GM12878 (cell line): Measurements from ENCODE around the gene EFTUD2. TPM values are rescaled to one million over a fixed set of nuclear protein-coding genes. Genes with fewer than 3 reads are reported as not detected.

ENCODE experiments used
- ATAC-seq: fragments of 200-7000 bp; cut with Tn5 transposase; 3 replicates; pipeline ENCODE4 v1.9.1; 2020; ENCODE audit warnings: mild to moderate bottlenecking, moderate library complexity
- BruUV-seq: library from RNA; stranded (reverse); fragments of 400-500 nt; replicated peaks from 2 replicates; lab custom pipeline; 2021; lab: Mats Ljungman, UMichigan
- CTCF ChIA-PET: fragments of 300-600 bp; sonication (Branson Sonifier 250); formaldehyde crosslinking; extraction: SDS; loops from one replicate; lab custom pipeline; 2021; ENCODE audit warnings: inconsistent platforms; lab: Yijun Ruan, JAX
- POLR2A ChIA-PET: fragments of 350-600 bp; formaldehyde crosslinking; extraction: SDS; loops from one replicate; lab custom pipeline; 2021; ENCODE audit warnings: inconsistent platforms; lab: Charles Lee
- RAD21 ChIA-PET: fragments of 300-600 bp; sonication (Branson Sonifier 250); formaldehyde crosslinking; loops from one replicate; lab custom pipeline; 2023; ENCODE audit warnings: antibody characterized with exemption; ENCODE audit not compliant: unreplicated experiment; lab: Charles Lee
- SMC1A ChIA-PET: fragments of 300-600 bp; sonication (Branson Sonifier 250); formaldehyde crosslinking; loops from one replicate; lab custom pipeline; 2023; ENCODE audit not compliant: unreplicated experiment, uncharacterized antibody; lab: Charles Lee
- DNase-seq: peaks from one replicate; pipeline ENCODE4 v3.0.0-alpha.2; 2011; ENCODE audit warnings: low read depth, low spot score
- FAIRE-seq: peaks from 3 replicates; lab custom pipeline; 2011; peaks lifted over from hg19 to GRCh38; lab: Jason Lieb, UNC
- H2AFZ ChIP-seq: 2 replicates; pipeline ENCODE4 v1.6.0; 2011; ENCODE audit warnings: low read depth, low read length, control low read depth; ENCODE audit not compliant: control insufficient read depth
- H3K27ac ChIP-seq: 2 replicates; pipeline ENCODE4 v1.5.1; 2011; ENCODE audit warnings: control low read depth; ENCODE audit not compliant: control insufficient read depth, insufficient read depth
- H3K27me3 ChIP-seq, 2 experiments: replicated peaks in 1 of 2; 2 replicates each; pipeline versions ENCODE4 v1.6.0 to v1.6.1; 2011; ENCODE audit warnings: low read length in 1 of 2; ENCODE audit not compliant: control insufficient read depth in 2 of 2, insufficient read depth in 2 of 2
- H3K36me3 ChIP-seq, 2 experiments: 2 replicates each; pipeline ENCODE4 v1.5.1; 2011; ENCODE audit warnings: low read length in 1 of 2; ENCODE audit not compliant: control insufficient read depth in 2 of 2, insufficient read depth in 2 of 2
- H3K4me1 ChIP-seq: 2 replicates; pipeline ENCODE4 v1.6.1; 2011; ENCODE audit warnings: mild to moderate bottlenecking, low read length, moderate library complexity, mixed read lengths; ENCODE audit not compliant: control insufficient read depth, insufficient read depth
- H3K4me2 ChIP-seq: 2 replicates; pipeline ENCODE4 v1.6.0; 2011; ENCODE audit warnings: control low read depth; ENCODE audit not compliant: control insufficient read depth, insufficient read depth
- H3K4me3 ChIP-seq: fragments of 200-600 bp; sonication (generic); 2 replicates; pipeline ENCODE4 v1.5.1; 2016
- H3K79me2 ChIP-seq: 2 replicates; pipeline ENCODE4 v1.6.0; 2011; ENCODE audit warnings: low read length; ENCODE audit not compliant: control insufficient read depth, insufficient read depth
- H3K9ac ChIP-seq: 2 replicates; pipeline ENCODE4 v1.8.0; 2011; ENCODE audit warnings: low read length, control low read depth, mixed read lengths; ENCODE audit not compliant: control insufficient read depth, insufficient read depth
- H3K9me3 ChIP-seq: replicated peaks from 3 replicates; pipeline ENCODE4 v1.5.1; 2011; ENCODE audit warnings: mild to moderate bottlenecking, low read length; ENCODE audit not compliant: control insufficient read depth, insufficient read depth
- H4K20me1 ChIP-seq: 2 replicates; pipeline ENCODE4 v1.6.0; 2011; ENCODE audit not compliant: control insufficient read depth, insufficient read depth
- MYC ChIP-seq: IDR thresholded peaks from 2 replicates; pipeline ENCODE4 v1.6.1; 2011; ENCODE audit warnings: mild to moderate bottlenecking, low read length, moderate library complexity, inconsistent platforms; ENCODE audit not compliant: insufficient read depth, insufficient replicate concordance, insufficient read length, severe bottlenecking
- RAD21 ChIP-seq: IDR thresholded peaks from 2 replicates; pipeline ENCODE4 v1.6.1; 2011; ENCODE audit warnings: mild to moderate bottlenecking, low read depth, low read length, moderate library complexity; ENCODE audit not compliant: insufficient read depth
- SIX5 ChIP-seq: IDR thresholded peaks from 2 replicates; pipeline ENCODE4 v1.6.1; 2011; ENCODE audit warnings: mild to moderate bottlenecking, low read depth, low read length, moderate library complexity; ENCODE audit not compliant: severe bottlenecking
- SMAD1 ChIP-seq: fragments of 450-650 bp; IDR thresholded peaks from 2 replicates; pipeline ENCODE4 v1.6.1; 2018; ENCODE audit warnings: mild to moderate bottlenecking, low read depth; ENCODE audit not compliant: partially characterized antibody
- WGBS: methylation state at CpG from one replicate; pipeline ENCODE4 v1.1.6; 2016; ENCODE audit warnings: low lambda C conversion rate; ENCODE audit not compliant: insufficient replicate concordance, insufficient coverage; ENCODE audit errors: missing lambda C conversion rate; 5-methylcytosine and 5-hydroxymethylcytosine counted together
- in situ Hi-C: fragments of 300-500 bp; cut with MboI; formaldehyde crosslinking; loops from 9 replicates; pipeline ENCODE4 v1.14.3; 2018; ENCODE audit warnings: mixed read lengths
- intact Hi-C: fragments of 100-400 bp; cut with micrococcal nuclease; formaldehyde crosslinking; loops from one replicate; pipeline ENCODE4 v1.14.2; 2022; ENCODE audit not compliant: unreplicated experiment
- polyA plus RNA-seq, 11 experiments: library from polyadenylated mRNA; depleted of rRNA in 4 of 11; unstranded in 6 of 11; stranded (reverse) in 5 of 11; fragments of >200 nt; fragmentation: Nextera tagmentation in 4 of 11; fragmentation: Illumina TruSeq in 1 of 11; extraction: Ambion mirVana in 4 of 11; extraction: Trizol in 1 of 11; gene quantifications; 1 replicate in 1 of 11; 2 replicates in 10 of 11; pipeline versions ENCODE4 v1.2.1 to v1.2.3, GENCODE V29; 2011 to 2016; ENCODE audit warnings: inconsistent platforms in 2 of 11, missing spikeins in 2 of 11, low read depth in 1 of 11
- total RNA-seq, 4 experiments: library from RNA; depleted of rRNA in 3 of 4; stranded (reverse); fragments of >200 nt in 3 of 4; fragmentation: Illumina TruSeq in 1 of 4; extraction: Trizol in 1 of 4; gene quantifications; 2 replicates each; pipeline versions ENCODE4 v1.2.1 to v1.2.3, GENCODE V29; 2013 to 2021
- TF ChIP-seq, protein P1 (sequence below): fragments of 450-650 bp; IDR thresholded peaks from 2 replicates; pipeline ENCODE4 v1.6.1; 2016; ENCODE audit warnings: mild to moderate bottlenecking
- TF ChIP-seq, protein P2 (sequence below): fragments of 450-650 bp; IDR thresholded peaks from 2 replicates; pipeline ENCODE4 v1.6.1; 2017; ENCODE audit warnings: mild to moderate bottlenecking

EFTUD2 gene
- total and polyA plus RNA-seq, 10 of the 15 experiments (the other 5 are each of a cell fraction or from before 2014, with no cell fraction given): 33.0 to 198 (median 126) TPM

GRCh38 chr17:44935116-44935515 lies 35.9 kb upstream of the EFTUD2 start:
- no peaks in the 10 kb centered on the region for H3K27me3 ChIP-seq
- TF ChIP-seq, protein P1, sequence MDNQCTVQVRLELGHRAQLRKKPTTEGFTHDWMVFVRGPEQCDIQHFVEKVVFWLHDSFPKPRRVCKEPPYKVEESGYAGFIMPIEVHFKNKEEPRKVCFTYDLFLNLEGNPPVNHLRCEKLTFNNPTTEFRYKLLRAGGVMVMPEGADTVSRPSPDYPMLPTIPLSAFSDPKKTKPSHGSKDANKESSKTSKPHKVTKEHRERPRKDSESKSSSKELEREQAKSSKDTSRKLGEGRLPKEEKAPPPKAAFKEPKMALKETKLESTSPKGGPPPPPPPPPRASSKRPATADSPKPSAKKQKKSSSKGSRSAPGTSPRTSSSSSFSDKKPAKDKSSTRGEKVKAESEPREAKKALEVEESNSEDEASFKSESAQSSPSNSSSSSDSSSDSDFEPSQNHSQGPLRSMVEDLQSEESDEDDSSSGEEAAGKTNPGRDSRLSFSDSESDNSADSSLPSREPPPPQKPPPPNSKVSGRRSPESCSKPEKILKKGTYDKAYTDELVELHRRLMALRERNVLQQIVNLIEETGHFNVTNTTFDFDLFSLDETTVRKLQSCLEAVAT: no peak
- TF ChIP-seq, protein P2, sequence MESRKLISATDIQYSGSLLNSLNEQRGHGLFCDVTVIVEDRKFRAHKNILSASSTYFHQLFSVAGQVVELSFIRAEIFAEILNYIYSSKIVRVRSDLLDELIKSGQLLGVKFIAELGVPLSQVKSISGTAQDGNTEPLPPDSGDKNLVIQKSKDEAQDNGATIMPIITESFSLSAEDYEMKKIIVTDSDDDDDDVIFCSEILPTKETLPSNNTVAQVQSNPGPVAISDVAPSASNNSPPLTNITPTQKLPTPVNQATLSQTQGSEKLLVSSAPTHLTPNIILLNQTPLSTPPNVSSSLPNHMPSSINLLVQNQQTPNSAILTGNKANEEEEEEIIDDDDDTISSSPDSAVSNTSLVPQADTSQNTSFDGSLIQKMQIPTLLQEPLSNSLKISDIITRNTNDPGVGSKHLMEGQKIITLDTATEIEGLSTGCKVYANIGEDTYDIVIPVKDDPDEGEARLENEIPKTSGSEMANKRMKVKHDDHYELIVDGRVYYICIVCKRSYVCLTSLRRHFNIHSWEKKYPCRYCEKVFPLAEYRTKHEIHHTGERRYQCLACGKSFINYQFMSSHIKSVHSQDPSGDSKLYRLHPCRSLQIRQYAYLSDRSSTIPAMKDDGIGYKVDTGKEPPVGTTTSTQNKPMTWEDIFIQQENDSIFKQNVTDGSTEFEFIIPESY: no peak
- TF ChIP-seq SMAD1: no peak
- TF ChIP-seq MYC: no peak
- TF ChIP-seq RAD21: no peak
- no peak for TF ChIP-seq SIX5
- peaks cover 10% of the 10 kb centered on the region for H3K79me2 ChIP-seq
- H3K4me3 ChIP-seq: no peak overlapping the region
- ChIA-PET CTCF (no interaction called here), POLR2A (no interaction called here), RAD21 (no interaction called here), SMC1A (no interaction called here)
- WGBS: 97% methylated on average over 7 of the region's 9 CpGs
- FAIRE-seq (no peak), ATAC-seq (no peak), DNase-seq (no peak)
- no peak overlapping the region for H3K9ac ChIP-seq
- H3K27ac ChIP-seq: no peak overlapping the region
- no TSS peak for BruUV-seq
- no peaks in the 10 kb centered on the region for H3K4me1 ChIP-seq
- H3K9me3 ChIP-seq: no peaks in the 10 kb centered on the region; the same call in 1 of the 3 replicates
- no peak overlapping the region for H2AFZ ChIP-seq
- in situ Hi-C loops: no loop called here
- intact Hi-C loops: no loop called here
- peaks cover 19 to 45% of the 10 kb centered on the region in 2 experiments for H3K36me3 ChIP-seq
- H3K4me2 ChIP-seq: no peak overlapping the region
- H4K20me1 ChIP-seq: no peaks in the 10 kb centered on the region
